GM12878 (cell line): ENCODE results near the gene TCTN1. TPM values are rescaled to one million over a fixed set of nuclear protein-coding genes. Genes with fewer than 3 reads are reported as not detected.
A peak's percentile ranks its signal among the peaks of the same experiment; 100 is the strongest.

Experiments used
- ATAC-seq: fragments of 200-7000 bp; cut with Tn5 transposase; 3 replicates; pipeline ENCODE4 v1.9.1; 2020; ENCODE audit warnings: mild to moderate bottlenecking, moderate library complexity
- BruUV-seq: library from RNA; stranded (reverse); fragments of 400-500 nt; replicated peaks from 2 replicates; lab custom pipeline; 2021; lab: Mats Ljungman, UMichigan
- CTCF ChIA-PET: fragments of 300-600 bp; sonication (Branson Sonifier 250); formaldehyde crosslinking; extraction: SDS; loops from one replicate; lab custom pipeline; 2021; ENCODE audit warnings: inconsistent platforms; lab: Yijun Ruan, JAX
- POLR2A ChIA-PET: fragments of 350-600 bp; formaldehyde crosslinking; extraction: SDS; loops from one replicate; lab custom pipeline; 2021; ENCODE audit warnings: inconsistent platforms; lab: Charles Lee
- RAD21 ChIA-PET: fragments of 300-600 bp; sonication (Branson Sonifier 250); formaldehyde crosslinking; loops from one replicate; lab custom pipeline; 2023; ENCODE audit warnings: antibody characterized with exemption; ENCODE audit not compliant: unreplicated experiment; lab: Charles Lee
- SMC1A ChIA-PET: fragments of 300-600 bp; sonication (Branson Sonifier 250); formaldehyde crosslinking; loops from one replicate; lab custom pipeline; 2023; ENCODE audit not compliant: unreplicated experiment, uncharacterized antibody; lab: Charles Lee
- DNase-seq: peaks from one replicate; pipeline ENCODE4 v3.0.0-alpha.2; 2011; ENCODE audit warnings: low read depth, low spot score
- FAIRE-seq: peaks from 3 replicates; lab custom pipeline; 2011; peaks lifted over from hg19 to GRCh38; lab: Jason Lieb, UNC
- H2AFZ ChIP-seq: 2 replicates; pipeline ENCODE4 v1.6.0; 2011; ENCODE audit warnings: low read depth, low read length, control low read depth; ENCODE audit not compliant: control insufficient read depth
- H3K27ac ChIP-seq: 2 replicates; pipeline ENCODE4 v1.5.1; 2011; ENCODE audit warnings: control low read depth; ENCODE audit not compliant: control insufficient read depth, insufficient read depth
- H3K27me3 ChIP-seq, 2 experiments: replicated peaks in 1 of 2; 2 replicates each; pipeline versions ENCODE4 v1.6.0 to v1.6.1; 2011; ENCODE audit warnings: low read length in 1 of 2; ENCODE audit not compliant: control insufficient read depth in 2 of 2, insufficient read depth in 2 of 2
- H3K36me3 ChIP-seq, 2 experiments: 2 replicates each; pipeline ENCODE4 v1.5.1; 2011; ENCODE audit warnings: low read length in 1 of 2; ENCODE audit not compliant: control insufficient read depth in 2 of 2, insufficient read depth in 2 of 2
- H3K4me1 ChIP-seq: 2 replicates; pipeline ENCODE4 v1.6.1; 2011; ENCODE audit warnings: mild to moderate bottlenecking, low read length, moderate library complexity, mixed read lengths; ENCODE audit not compliant: control insufficient read depth, insufficient read depth
- H3K4me2 ChIP-seq: 2 replicates; pipeline ENCODE4 v1.6.0; 2011; ENCODE audit warnings: control low read depth; ENCODE audit not compliant: control insufficient read depth, insufficient read depth
- H3K4me3 ChIP-seq: fragments of 200-600 bp; sonication (generic); 2 replicates; pipeline ENCODE4 v1.5.1; 2016
- H3K79me2 ChIP-seq: 2 replicates; pipeline ENCODE4 v1.6.0; 2011; ENCODE audit warnings: low read length; ENCODE audit not compliant: control insufficient read depth, insufficient read depth
- H3K9ac ChIP-seq: 2 replicates; pipeline ENCODE4 v1.8.0; 2011; ENCODE audit warnings: low read length, control low read depth, mixed read lengths; ENCODE audit not compliant: control insufficient read depth, insufficient read depth
- H3K9me3 ChIP-seq: replicated peaks from 3 replicates; pipeline ENCODE4 v1.5.1; 2011; ENCODE audit warnings: mild to moderate bottlenecking, low read length; ENCODE audit not compliant: control insufficient read depth, insufficient read depth
- H4K20me1 ChIP-seq: 2 replicates; pipeline ENCODE4 v1.6.0; 2011; ENCODE audit not compliant: control insufficient read depth, insufficient read depth
- BRCA1 ChIP-seq: IDR thresholded peaks from 2 replicates; pipeline ENCODE4 v1.6.1; 2011; ENCODE audit warnings: low read depth, low read length, improper control_type of control experiment
- CHD1 ChIP-seq: IDR thresholded peaks from 2 replicates; pipeline ENCODE4 v1.6.1; 2012; ENCODE audit warnings: low read depth, low read length, improper control_type of control experiment
- CHD2 ChIP-seq: IDR thresholded peaks from 2 replicates; pipeline ENCODE4 v1.6.1; 2011; ENCODE audit warnings: low read depth, low read length, improper control_type of control experiment, borderline replicate concordance
- IRF4 ChIP-seq: IDR thresholded peaks from 2 replicates; pipeline ENCODE4 v1.6.1; 2011; ENCODE audit warnings: low read depth, low read length
- PAX8 ChIP-seq: fragments of 450-650 bp; IDR thresholded peaks from 2 replicates; pipeline ENCODE4 v1.6.1; 2017; ENCODE audit warnings: mild to moderate bottlenecking, moderate library complexity
- POLR2A ChIP-seq: IDR thresholded peaks from 2 replicates; pipeline ENCODE4 v1.6.1; 2011; ENCODE audit warnings: low read depth, mild to moderate bottlenecking, low read length
- SUPT20H ChIP-seq: IDR thresholded peaks from 2 replicates; pipeline ENCODE4 v1.6.1; 2011; ENCODE audit warnings: low read depth, mild to moderate bottlenecking, low read length, moderate library complexity, borderline replicate concordance; ENCODE audit not compliant: control insufficient read depth
- USF2 ChIP-seq: IDR thresholded peaks from 2 replicates; pipeline ENCODE4 v1.6.1; 2011; ENCODE audit warnings: low read depth, low read length, improper control_type of control experiment, borderline replicate concordance
- ZBTB4 ChIP-seq: fragments of 450-650 bp; formaldehyde crosslinking; IDR thresholded peaks from 2 replicates; pipeline ENCODE4 v1.4.0; 2022; ENCODE audit warnings: mild to moderate bottlenecking, moderate library complexity
- WGBS: methylation state at CpG from one replicate; pipeline ENCODE4 v1.1.6; 2016; ENCODE audit warnings: low lambda C conversion rate; ENCODE audit not compliant: insufficient replicate concordance, insufficient coverage; ENCODE audit errors: missing lambda C conversion rate; 5-methylcytosine and 5-hydroxymethylcytosine counted together
- in situ Hi-C: fragments of 300-500 bp; cut with MboI; formaldehyde crosslinking; loops from 9 replicates; pipeline ENCODE4 v1.14.3; 2018; ENCODE audit warnings: mixed read lengths
- intact Hi-C: fragments of 100-400 bp; cut with micrococcal nuclease; formaldehyde crosslinking; loops from one replicate; pipeline ENCODE4 v1.14.2; 2022; ENCODE audit not compliant: unreplicated experiment
- polyA plus RNA-seq, 11 experiments: library from polyadenylated mRNA; depleted of rRNA in 4 of 11; unstranded in 6 of 11; stranded (reverse) in 5 of 11; fragments of >200 nt; fragmentation: Nextera tagmentation in 4 of 11; fragmentation: Illumina TruSeq in 1 of 11; extraction: Ambion mirVana in 4 of 11; extraction: Trizol in 1 of 11; gene quantifications; 1 replicate in 1 of 11; 2 replicates in 10 of 11; pipeline versions ENCODE4 v1.2.1 to v1.2.3, GENCODE V29; 2011 to 2016; ENCODE audit warnings: inconsistent platforms in 2 of 11, missing spikeins in 2 of 11, low read depth in 1 of 11
- total RNA-seq, 4 experiments: library from RNA; depleted of rRNA in 3 of 4; stranded (reverse); fragments of >200 nt in 3 of 4; fragmentation: Illumina TruSeq in 1 of 4; extraction: Trizol in 1 of 4; gene quantifications; 2 replicates each; pipeline versions ENCODE4 v1.2.1 to v1.2.3, GENCODE V29; 2013 to 2021
- TF ChIP-seq, protein P1 (sequence below): fragments of 450-650 bp; formaldehyde crosslinking; IDR thresholded peaks from 2 replicates; pipeline ENCODE4 v1.4.0; 2020; ENCODE audit warnings: mild to moderate bottlenecking, moderate library complexity
- TF ChIP-seq, protein P2 (sequence below): fragments of 450-650 bp; IDR thresholded peaks from 2 replicates; pipeline ENCODE4 v1.6.1; 2017; ENCODE audit warnings: mild to moderate bottlenecking, low read depth, inconsistent platforms; ENCODE audit not compliant: poor library complexity, severe bottlenecking

The TCTN1 gene
- total and polyA plus RNA-seq, 10 of the 15 experiments (the other 5 are each of a cell fraction or from before 2014, with no cell fraction given): 8.8 to 23.5 (median 15.3) TPM

- TF ChIP-seq, protein P1, sequence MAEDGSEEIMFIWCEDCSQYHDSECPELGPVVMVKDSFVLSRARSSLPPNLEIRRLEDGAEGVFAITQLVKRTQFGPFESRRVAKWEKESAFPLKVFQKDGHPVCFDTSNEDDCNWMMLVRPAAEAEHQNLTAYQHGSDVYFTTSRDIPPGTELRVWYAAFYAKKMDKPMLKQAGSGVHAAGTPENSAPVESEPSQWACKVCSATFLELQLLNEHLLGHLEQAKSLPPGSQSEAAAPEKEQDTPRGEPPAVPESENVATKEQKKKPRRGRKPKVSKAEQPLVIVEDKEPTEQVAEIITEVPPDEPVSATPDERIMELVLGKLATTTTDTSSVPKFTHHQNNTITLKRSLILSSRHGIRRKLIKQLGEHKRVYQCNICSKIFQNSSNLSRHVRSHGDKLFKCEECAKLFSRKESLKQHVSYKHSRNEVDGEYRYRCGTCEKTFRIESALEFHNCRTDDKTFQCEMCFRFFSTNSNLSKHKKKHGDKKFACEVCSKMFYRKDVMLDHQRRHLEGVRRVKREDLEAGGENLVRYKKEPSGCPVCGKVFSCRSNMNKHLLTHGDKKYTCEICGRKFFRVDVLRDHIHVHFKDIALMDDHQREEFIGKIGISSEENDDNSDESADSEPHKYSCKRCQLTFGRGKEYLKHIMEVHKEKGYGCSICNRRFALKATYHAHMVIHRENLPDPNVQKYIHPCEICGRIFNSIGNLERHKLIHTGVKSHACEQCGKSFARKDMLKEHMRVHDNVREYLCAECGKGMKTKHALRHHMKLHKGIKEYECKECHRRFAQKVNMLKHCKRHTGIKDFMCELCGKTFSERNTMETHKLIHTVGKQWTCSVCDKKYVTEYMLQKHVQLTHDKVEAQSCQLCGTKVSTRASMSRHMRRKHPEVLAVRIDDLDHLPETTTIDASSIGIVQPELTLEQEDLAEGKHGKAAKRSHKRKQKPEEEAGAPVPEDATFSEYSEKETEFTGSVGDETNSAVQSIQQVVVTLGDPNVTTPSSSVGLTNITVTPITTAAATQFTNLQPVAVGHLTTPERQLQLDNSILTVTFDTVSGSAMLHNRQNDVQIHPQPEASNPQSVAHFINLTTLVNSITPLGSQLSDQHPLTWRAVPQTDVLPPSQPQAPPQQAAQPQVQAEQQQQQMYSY: no peak
- TF ChIP-seq CHD1: no peak
- no peak for TF ChIP-seq CHD2
- TF ChIP-seq POLR2A: peak; percentile 58; the same call in 1 of the 2 replicates
- no peak for TF ChIP-seq USF2
Observed at GRCh38 chr12:110669193-110669502, 55.2 kb downstream of the TCTN1 start (continued).

DNA sequence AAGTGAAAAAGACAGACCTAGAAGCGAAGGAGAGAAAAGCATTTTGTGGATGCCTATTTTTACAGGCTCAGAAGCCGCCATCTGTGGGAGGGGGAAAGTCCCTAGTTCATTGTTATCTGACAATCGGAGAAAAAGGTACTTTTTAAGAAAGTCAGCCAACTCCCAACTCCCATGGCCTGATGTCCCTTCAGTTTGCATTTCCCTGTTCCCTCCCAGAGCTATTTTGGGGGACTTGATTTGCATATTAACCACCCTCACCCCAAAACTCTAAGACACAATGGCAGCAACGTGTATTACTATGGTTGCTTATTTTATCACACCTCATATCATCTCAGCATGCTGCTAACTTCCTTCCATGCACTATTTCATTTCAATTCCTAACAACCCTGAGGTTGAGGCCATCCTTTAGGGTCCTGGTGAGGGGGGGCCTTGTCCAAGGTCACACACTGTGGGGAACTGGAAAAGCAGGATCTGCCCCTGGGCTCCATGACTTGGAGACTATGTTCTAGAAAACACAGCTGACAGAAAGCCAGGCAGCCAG lies 56.3 kb downstream of the TCTN1 start:
- Histone ChIP-seq H3K9ac (peak overlapping the region; percentile 77), H3K27me3 (no peaks in the 10 kb centered on the region), H3K9me3 (peaks cover 8% of the 10 kb centered on the region; the same call in 2 of the 3 replicates), H3K4me2 (peak overlapping the region; percentile 99), H2AFZ (no peak overlapping the region), H3K27ac (peak overlapping the region; percentile 99), H4K20me1 (no peaks in the 10 kb centered on the region), H3K4me1 (peaks cover 76% of the 10 kb centered on the region), H3K4me3 (peak overlapping the region; percentile 82; the same call in 1 of the 2 replicates), H3K36me3 (peaks cover 9 to 18% of the 10 kb centered on the region in 2 experiments; a peak in 3 of 4 replicates), H3K79me2 (peaks cover 50% of the 10 kb centered on the region)
- ChIA-PET SMC1A (interaction anchor here (0.9 to 5.6 kb wide), 9 partner anchors 10 to 65 kb away, joined by 3 to 80 read pairs (median 4); partner anchors contain the start of gene HVCN1), POLR2A (interaction anchor here (0.6 to 9.2 kb wide), 10 partner anchors 8 to 56 kb away, joined by 3 to 80 read pairs (median 6); partner anchors contain the start of genes HVCN1 and TCTN1), CTCF (interaction anchor here (0.8 to 4.6 kb wide), 5 partner anchors 9 to 50 kb away, joined by 3 to 24 read pairs (median 4); no protein-coding TSS in a partner anchor), RAD21 (interaction anchor here (0.6 to 5.3 kb wide), 9 partner anchors 8 to 220 kb away, joined by 3 to 43 read pairs (median 4); partner anchors contain the start of gene ARPC3)
- DNase-seq (peak; percentile 95), ATAC-seq (peak; percentile 63), FAIRE-seq (peak; percentile 81)
- WGBS: 3% methylated on average over 4 of the region's 4 CpGs
- intact Hi-C loops: loop anchor here (2.0 kb wide), 1 partner anchor 19 kb away; the partner anchor contains the start of gene HVCN1
- no TSS peak for BruUV-seq
- in situ Hi-C loops: no loop called here
- TF ChIP-seq, protein P2, sequence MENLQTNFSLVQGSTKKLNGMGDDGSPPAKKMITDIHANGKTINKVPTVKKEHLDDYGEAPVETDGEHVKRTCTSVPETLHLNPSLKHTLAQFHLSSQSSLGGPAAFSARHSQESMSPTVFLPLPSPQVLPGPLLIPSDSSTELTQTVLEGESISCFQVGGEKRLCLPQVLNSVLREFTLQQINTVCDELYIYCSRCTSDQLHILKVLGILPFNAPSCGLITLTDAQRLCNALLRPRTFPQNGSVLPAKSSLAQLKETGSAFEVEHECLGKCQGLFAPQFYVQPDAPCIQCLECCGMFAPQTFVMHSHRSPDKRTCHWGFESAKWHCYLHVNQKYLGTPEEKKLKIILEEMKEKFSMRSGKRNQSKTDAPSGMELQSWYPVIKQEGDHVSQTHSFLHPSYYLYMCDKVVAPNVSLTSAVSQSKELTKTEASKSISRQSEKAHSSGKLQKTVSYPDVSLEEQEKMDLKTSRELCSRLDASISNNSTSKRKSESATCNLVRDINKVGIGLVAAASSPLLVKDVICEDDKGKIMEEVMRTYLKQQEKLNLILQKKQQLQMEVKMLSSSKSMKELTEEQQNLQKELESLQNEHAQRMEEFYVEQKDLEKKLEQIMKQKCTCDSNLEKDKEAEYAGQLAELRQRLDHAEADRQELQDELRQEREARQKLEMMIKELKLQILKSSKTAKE: peak; percentile 86
- TF ChIP-seq IRF4 (peak; percentile 75), PAX8 (peak; percentile 41; the same call in 1 of the 2 replicates), BRCA1 (no peak), SUPT20H (no peak), ZBTB4 (peak; percentile 76; the same call in 1 of the 2 replicates)
